Measurements from ENCODE around the gene MTARC2. TPM values are rescaled to one million over a fixed set of nuclear protein-coding genes. Genes with fewer than 3 reads are reported as not detected.

MTARC2 gene
- total and polyA plus RNA-seq, 2 of the 13 experiments (the other 11 are each of a cell fraction or from before 2014, with no cell fraction given), result 8.5 to 10.1 TPM

DNA sequence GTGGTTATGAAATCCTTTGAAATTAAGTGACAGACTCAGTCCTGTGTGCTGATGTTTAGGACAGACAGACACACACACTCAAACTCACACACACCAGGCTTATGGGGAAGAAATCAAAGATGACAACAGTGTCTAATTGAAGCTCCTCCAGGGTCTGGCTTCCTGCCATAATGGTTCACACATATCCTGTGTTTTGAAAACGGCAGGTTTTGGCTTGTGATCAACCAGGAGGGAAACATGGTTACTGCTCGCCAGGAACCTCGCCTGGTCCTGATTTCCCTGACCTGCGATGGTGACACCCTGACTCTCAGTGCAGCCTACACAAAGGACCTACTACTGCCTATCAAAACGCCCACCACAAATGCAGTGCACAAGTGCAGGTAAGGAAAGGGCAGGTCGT lies 43.2 kb downstream of the MTARC2 start:
- Histone ChIP-seq H3K27ac (ENCODE audit: extremely low read length, insufficient read depth, low read length) (no peak overlapping the region), H4K20me1 (ENCODE audit: insufficient read depth, low read length) (no peaks in the 10 kb centered on the region; the same call in 1 of the 2 replicates), H2AFZ (ENCODE audit: low read length) (no peak overlapping the region), H3K27me3 (ENCODE audit: control insufficient read depth in 1 of 2, insufficient read depth in 2 of 2, low read length in 2 of 2) (no peaks in the 10 kb centered on the region), H3K9me3 (ENCODE audit: low read length) (no peaks in the 10 kb centered on the region), H3K4me3 (replicated peaks in 1 of 3; ENCODE audit: insufficient read depth in 1 of 3, low read depth in 2 of 3, low read length in 3 of 3) (no peak overlapping the region), H3K4me2 (ENCODE audit: low read depth, low read length) (no peak overlapping the region), H3K36me3 (replicated peaks in 1 of 2; ENCODE audit: control insufficient read depth in 1 of 2, insufficient read depth in 2 of 2, low read length in 2 of 2) (peaks cover 2 to 8% of the 10 kb centered on the region in 2 experiments; a peak in 1 of 5 replicates), H3K9ac (ENCODE audit: insufficient read depth, low read depth, low read length) (no peak overlapping the region), H3K79me2 (ENCODE audit: insufficient read depth, low read length) (peaks cover 23% of the 10 kb centered on the region), H3K4me1 (ENCODE audit: insufficient read depth, low read length) (peaks cover 26% of the 10 kb centered on the region)
- FAIRE-seq, result no peak
- WGBS (ENCODE audit: low lambda C conversion rate), result 95% methylated on average over 4 of the region's 6 CpGs
- ChIA-PET CTCF (ENCODE audit: low intra/inter-chr PET ratio, low total read pairs) (no interaction called here), POLR2A (no interaction called here)
- intact Hi-C loops (cut with micrococcal nuclease; ENCODE audit: unreplicated experiment), result no loop called here
- in situ Hi-C loops (cut with HindIII; ENCODE audit: extremely low pct_ligation_motif_present, low pct_unique_long_range_greater_than_20kb), result loop anchor here (25.0 kb wide), 1 partner anchor 254 kb away; the partner anchor contains the start of gene MARK1
- no peak for ATAC-seq
- TF ChIP-seq, protein P1, sequence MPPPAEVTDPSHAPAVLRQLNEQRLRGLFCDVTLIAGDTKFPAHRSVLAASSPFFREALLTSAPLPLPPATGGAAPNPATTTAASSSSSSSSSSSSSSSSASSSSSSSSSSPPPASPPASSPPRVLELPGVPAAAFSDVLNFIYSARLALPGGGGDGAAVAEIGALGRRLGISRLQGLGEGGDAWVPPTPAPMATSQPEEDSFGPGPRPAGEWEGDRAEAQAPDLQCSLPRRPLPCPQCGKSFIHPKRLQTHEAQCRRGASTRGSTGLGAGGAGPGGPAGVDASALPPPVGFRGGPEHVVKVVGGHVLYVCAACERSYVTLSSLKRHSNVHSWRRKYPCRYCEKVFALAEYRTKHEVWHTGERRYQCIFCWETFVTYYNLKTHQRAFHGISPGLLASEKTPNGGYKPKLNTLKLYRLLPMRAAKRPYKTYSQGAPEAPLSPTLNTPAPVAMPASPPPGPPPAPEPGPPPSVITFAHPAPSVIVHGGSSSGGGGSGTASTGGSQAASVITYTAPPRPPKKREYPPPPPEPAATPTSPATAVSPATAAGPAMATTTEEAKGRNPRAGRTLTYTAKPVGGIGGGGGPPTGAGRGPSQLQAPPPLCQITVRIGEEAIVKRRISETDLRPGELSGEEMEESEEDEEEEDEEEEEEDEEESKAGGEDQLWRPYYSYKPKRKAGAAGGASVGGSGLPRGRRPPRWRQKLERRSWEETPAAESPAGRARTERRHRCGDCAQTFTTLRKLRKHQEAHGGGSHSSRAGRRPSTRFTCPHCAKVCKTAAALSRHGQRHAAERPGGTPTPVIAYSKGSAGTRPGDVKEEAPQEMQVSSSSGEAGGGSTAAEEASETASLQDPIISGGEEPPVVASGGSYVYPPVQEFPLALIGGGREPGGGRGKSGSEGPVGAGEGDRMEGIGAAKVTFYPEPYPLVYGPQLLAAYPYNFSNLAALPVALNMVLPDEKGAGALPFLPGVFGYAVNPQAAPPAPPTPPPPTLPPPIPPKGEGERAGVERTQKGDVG (CRISPR knock-in tag; IDR thresholded peaks at IDR 0.05; ENCODE audit: borderline replicate concordance), result no peak
- TF ChIP-seq, protein P2, sequence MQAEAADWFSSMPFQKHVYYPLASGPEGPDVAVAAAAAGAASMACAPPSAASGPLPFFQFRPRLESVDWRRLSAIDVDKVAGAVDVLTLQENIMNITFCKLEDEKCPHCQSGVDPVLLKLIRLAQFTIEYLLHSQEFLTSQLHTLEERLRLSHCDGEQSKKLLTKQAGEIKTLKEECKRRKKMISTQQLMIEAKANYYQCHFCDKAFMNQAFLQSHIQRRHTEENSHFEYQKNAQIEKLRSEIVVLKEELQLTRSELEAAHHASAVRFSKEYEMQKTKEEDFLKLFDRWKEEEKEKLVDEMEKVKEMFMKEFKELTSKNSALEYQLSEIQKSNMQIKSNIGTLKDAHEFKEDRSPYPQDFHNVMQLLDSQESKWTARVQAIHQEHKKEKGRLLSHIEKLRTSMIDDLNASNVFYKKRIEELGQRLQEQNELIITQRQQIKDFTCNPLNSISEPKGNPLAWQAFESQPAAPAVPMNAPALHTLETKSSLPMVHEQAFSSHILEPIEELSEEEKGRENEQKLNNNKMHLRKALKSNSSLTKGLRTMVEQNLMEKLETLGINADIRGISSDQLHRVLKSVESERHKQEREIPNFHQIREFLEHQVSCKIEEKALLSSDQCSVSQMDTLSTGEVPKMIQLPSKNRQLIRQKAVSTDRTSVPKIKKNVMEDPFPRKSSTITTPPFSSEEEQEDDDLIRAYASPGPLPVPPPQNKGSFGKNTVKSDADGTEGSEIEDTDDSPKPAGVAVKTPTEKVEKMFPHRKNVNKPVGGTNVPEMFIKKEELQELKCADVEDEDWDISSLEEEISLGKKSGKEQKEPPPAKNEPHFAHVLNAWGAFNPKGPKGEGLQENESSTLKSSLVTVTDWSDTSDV (CRISPR knock-in tag; IDR thresholded peaks at IDR 0.05), result no peak
- TF ChIP-seq ZFX (CRISPR knock-in tag; IDR thresholded peaks at IDR 0.05; ENCODE audit: low read depth), result no peak
- TF ChIP-seq, protein P3, sequence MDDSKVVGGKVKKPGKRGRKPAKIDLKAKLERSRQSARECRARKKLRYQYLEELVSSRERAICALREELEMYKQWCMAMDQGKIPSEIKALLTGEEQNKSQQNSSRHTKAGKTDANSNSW (CRISPR knock-in tag; IDR thresholded peaks at IDR 0.05; ENCODE audit: borderline replicate concordance), result no peak
- no peak for TF ChIP-seq ZNF431 (CRISPR knock-in tag; IDR thresholded peaks at IDR 0.05; ENCODE audit: borderline replicate concordance, low read depth)
- TF ChIP-seq ZNF558 (CRISPR knock-in tag; IDR thresholded peaks at IDR 0.05; ENCODE audit: borderline replicate concordance), result no peak
- no peak for TF ChIP-seq CCAR2 (optimal IDR thresholded peaks at IDR 0.05; ENCODE audit: low read depth, low read length)
- TF ChIP-seq ZNF552 (CRISPR knock-in tag; IDR thresholded peaks at IDR 0.05; ENCODE audit: borderline replicate concordance), result no peak
- TF ChIP-seq, protein P4, sequence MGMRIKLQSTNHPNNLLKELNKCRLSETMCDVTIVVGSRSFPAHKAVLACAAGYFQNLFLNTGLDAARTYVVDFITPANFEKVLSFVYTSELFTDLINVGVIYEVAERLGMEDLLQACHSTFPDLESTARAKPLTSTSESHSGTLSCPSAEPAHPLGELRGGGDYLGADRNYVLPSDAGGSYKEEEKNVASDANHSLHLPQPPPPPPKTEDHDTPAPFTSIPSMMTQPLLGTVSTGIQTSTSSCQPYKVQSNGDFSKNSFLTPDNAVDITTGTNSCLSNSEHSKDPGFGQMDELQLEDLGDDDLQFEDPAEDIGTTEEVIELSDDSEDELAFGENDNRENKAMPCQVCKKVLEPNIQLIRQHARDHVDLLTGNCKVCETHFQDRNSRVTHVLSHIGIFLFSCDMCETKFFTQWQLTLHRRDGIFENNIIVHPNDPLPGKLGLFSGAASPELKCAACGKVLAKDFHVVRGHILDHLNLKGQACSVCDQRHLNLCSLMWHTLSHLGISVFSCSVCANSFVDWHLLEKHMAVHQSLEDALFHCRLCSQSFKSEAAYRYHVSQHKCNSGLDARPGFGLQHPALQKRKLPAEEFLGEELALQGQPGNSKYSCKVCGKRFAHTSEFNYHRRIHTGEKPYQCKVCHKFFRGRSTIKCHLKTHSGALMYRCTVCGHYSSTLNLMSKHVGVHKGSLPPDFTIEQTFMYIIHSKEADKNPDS (CRISPR knock-in tag; IDR thresholded peaks at IDR 0.05), result no peak
- no peak for TF ChIP-seq YEATS2 (CRISPR knock-in tag; IDR thresholded peaks at IDR 0.05; ENCODE audit: borderline replicate concordance)
- no peak for TF ChIP-seq REXO4 (CRISPR knock-in tag; IDR thresholded peaks at IDR 0.05; ENCODE audit: borderline replicate concordance)
- TF ChIP-seq, protein P5, sequence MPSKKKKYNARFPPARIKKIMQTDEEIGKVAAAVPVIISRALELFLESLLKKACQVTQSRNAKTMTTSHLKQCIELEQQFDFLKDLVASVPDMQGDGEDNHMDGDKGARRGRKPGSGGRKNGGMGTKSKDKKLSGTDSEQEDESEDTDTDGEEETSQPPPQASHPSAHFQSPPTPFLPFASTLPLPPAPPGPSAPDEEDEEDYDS (CRISPR knock-in tag; IDR thresholded peaks at IDR 0.05), result no peak
- BruUV-seq (replicated peaks), result no TSS peak
- DNase-seq (ENCODE audit: low spot score), result no peak

All from HepG2 (cell line).